GM06990 (cell line): Measurements from ENCODE around the gene CRTAC1.

Experiments
- DNase-seq: peaks from one replicate; pipeline ENCODE4 v3.0.0-alpha.2; 2011; ENCODE audit not compliant: insufficient read length; ENCODE audit errors: extremely low read depth
- H3K27me3 ChIP-seq: replicated peaks from 2 replicates; pipeline ENCODE4 v1.6.0; 2011; ENCODE audit warnings: low read length; ENCODE audit not compliant: control insufficient read depth, insufficient read depth
- H3K36me3 ChIP-seq: 2 replicates; pipeline ENCODE4 v1.5.1; 2011; ENCODE audit warnings: low read length; ENCODE audit not compliant: control insufficient read depth, insufficient read depth
- H3K4me3 ChIP-seq: replicated peaks from 2 replicates; pipeline ENCODE4 v1.5.1; 2011; ENCODE audit warnings: low read depth, mild to moderate bottlenecking, control low read depth, low read length
- TF ChIP-seq, protein P1 (sequence below): IDR thresholded peaks from 2 replicates; pipeline ENCODE4 v1.5.1; 2011; ENCODE audit warnings: low read length, control low read depth, mild to moderate bottlenecking, inconsistent platforms; ENCODE audit not compliant: insufficient read depth, poor library complexity, severe bottlenecking

The CRTAC1 gene

GRCh38 chr10:97932932-97933530 lies 97.4 kb downstream of the CRTAC1 start:
- no peak for DNase-seq
- no peaks in the 10 kb centered on the region for H3K36me3 ChIP-seq
- H3K27me3 ChIP-seq: no peaks in the 10 kb centered on the region; the same call in none of the 2 replicates
- TF ChIP-seq, protein P1, sequence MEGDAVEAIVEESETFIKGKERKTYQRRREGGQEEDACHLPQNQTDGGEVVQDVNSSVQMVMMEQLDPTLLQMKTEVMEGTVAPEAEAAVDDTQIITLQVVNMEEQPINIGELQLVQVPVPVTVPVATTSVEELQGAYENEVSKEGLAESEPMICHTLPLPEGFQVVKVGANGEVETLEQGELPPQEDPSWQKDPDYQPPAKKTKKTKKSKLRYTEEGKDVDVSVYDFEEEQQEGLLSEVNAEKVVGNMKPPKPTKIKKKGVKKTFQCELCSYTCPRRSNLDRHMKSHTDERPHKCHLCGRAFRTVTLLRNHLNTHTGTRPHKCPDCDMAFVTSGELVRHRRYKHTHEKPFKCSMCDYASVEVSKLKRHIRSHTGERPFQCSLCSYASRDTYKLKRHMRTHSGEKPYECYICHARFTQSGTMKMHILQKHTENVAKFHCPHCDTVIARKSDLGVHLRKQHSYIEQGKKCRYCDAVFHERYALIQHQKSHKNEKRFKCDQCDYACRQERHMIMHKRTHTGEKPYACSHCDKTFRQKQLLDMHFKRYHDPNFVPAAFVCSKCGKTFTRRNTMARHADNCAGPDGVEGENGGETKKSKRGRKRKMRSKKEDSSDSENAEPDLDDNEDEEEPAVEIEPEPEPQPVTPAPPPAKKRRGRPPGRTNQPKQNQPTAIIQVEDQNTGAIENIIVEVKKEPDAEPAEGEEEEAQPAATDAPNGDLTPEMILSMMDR: no peak
- H3K4me3 ChIP-seq: no peak overlapping the region

- Histone ChIP-seq H3K36me3 (no peaks in the 10 kb centered on the region), H3K4me3 (no peak overlapping the region), H3K27me3 (peaks cover 3% of the 10 kb centered on the region)
- TF ChIP-seq, protein P1: no peak
- no peak for DNase-seq
Observed at GRCh38 chr10:97931041-97931440, 99.4 kb downstream of the CRTAC1 start.

DNA sequence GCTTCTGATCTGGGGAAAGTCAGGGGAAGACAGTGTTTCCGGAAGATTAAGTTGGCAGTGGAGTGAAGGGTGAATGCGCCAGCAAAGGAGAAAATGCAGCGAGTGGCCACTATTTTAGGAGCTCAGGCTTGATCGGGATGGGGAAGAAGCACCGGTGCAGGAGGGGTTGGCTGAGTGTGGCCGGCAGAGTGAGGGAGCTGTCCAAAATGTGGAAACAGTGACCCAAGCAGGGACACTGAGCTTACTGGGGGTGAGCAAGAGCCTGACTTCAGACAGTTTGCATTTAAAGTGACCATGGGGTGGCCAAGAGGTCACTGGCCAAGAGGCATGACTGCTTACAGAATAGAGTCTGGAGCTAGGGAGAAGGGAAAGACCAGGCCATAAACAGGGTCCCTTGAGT lies 101.5 kb downstream of the CRTAC1 start:
- Histone ChIP-seq H3K27me3 (peaks cover 3% of the 10 kb centered on the region), H3K4me3 (no peak overlapping the region), H3K36me3 (no peaks in the 10 kb centered on the region)
- no peak for DNase-seq
- TF ChIP-seq, protein P1: no peak

DNA sequence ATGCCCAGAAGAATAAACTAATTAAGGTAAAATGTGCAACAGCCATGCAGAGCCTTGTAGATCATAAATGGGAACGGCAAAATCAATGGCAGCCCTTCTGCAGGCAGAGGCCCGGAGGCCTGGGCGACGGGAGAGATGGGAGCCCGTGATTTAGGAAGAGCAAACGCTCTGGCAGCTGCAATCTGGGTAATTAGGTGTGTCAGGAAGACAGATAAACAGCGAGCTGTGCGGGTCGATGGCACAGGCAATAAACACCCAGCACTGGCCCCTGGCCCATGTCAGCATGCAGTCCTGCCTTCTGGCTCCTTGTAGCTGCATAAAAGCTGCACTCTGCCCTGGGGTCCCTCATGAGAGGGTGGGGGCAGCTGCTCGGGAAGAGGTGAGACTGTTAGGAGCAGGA lies 102.8 kb downstream of the CRTAC1 start:
- Histone ChIP-seq H3K27me3 (peaks cover 3% of the 10 kb centered on the region), H3K4me3 (no peak overlapping the region), H3K36me3 (no peaks in the 10 kb centered on the region)
- no peak for DNase-seq
- TF ChIP-seq, protein P1: no peak

DNA sequence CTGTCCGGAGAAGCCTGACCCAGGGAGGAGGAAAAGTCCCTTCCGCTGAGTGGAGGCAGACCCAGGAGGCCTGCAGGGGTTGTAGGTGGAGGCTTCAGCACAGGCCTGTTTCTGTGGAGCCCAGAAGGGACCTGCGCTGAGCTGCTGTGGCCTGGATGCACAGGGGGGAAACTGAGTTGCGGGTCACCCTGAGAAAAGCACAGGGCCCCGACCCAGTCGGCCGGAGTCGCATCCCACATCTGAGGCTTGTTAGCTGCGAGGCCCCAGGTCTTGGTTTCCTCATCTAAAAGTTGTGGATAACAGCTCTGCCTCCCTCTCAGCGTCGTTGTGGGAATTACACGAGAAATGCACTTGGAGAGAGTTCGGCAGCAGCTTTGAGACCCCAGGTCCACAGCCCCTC lies 104.4 kb downstream of the CRTAC1 start:
- no peak for DNase-seq
- no peaks in the 10 kb centered on the region for H3K36me3 ChIP-seq
- no peak overlapping the region for H3K4me3 ChIP-seq
- peaks cover 3% of the 10 kb centered on the region for H3K27me3 ChIP-seq
- TF ChIP-seq, protein P1: no peak
